Suppressor macrophage (primary cell): Measurements from ENCODE around the gene MUC4.
"Not testable (repeated sequence)": the region's sequence is repeated elsewhere in the genome, so short reads cannot be mapped to it uniquely, and the experiment has no call there.

Experiments
- DNase-seq, 4 experiments: peaks; one replicate each; pipeline ENCODE4 v3.0.0-alpha.2; 2020 to 2022

The MUC4 gene

DNA sequence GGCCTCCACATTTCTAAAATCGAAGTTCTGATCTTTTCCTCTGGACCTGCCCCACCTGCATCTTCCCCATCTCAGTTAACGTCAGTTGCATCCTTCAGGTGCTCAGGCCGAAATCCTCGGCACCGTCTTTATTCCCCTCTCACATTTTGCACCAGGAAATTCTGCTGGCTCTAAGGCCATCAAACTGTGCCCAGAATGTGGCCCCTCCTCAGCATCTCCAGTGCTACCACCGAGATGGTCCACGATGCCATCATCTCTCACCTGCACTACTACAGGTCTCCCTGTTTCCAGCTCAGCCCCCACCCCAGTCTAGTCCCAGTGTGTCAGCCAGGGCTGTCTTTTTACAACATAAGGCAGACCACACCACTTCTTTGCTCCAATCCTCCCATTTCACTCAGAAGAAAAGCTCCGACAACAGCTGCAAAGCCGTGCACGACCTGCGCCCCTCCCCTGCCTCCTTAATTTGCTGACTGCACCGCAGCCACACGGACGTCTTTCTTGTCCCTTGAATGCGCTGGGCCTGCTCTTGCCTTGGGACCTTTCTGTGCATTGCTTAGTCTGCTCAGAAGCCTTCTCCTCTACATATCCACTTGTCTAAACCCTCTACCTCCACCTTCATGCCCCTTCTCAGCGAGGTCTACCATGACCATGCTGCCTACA, 76.6 kb downstream of the MUC4 start:
- DNase-seq: no peak

DNA sequence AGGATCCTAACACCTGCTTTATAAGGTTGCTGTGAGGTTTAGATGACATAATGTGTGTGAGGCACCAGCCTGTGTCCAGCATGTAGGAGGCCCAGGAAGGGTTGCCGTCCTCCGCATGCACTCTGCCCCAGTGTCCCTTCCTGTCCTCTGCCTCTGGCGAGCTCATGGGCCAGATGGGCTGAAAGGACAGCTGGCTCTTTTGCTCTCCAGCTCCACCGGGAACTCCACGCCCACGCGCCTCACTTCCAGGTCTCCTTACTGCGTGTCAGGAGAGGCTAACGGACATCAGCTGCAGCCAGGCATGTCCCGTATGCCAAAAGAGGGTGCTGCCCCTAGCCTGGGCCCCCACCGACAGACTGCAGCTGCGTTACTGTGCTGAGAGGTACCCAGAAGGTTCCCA, 78.8 kb downstream of the MUC4 start:
- no peak for DNase-seq

DNA sequence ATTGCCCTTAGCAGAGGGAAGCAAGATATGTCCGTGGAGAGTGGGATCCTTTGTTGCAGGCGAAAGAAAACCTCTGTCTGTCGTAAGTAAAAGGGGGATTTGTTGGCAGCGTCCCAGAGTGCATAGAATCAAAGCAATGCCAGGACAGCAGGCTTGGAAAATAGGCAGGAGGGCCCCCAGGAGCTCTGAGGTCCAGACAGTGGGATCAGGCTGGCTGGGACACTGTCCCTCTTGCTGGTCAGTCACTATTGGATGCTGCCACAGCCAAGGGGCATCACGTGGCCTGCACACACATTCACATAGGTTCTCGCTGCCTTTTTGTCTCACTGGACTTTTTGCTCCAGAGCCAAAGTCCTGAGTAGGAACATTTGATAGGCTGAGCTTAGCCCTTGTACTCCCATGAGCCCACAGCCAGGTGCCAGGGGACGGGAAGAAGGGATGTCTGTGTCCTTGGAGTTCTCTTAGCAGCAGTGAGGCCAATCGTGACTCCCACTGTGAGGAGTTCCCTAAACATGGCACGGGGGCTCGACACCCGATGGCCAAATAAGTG, 80.3 kb downstream of the MUC4 start:
- DNase-seq: no peak

DNA sequence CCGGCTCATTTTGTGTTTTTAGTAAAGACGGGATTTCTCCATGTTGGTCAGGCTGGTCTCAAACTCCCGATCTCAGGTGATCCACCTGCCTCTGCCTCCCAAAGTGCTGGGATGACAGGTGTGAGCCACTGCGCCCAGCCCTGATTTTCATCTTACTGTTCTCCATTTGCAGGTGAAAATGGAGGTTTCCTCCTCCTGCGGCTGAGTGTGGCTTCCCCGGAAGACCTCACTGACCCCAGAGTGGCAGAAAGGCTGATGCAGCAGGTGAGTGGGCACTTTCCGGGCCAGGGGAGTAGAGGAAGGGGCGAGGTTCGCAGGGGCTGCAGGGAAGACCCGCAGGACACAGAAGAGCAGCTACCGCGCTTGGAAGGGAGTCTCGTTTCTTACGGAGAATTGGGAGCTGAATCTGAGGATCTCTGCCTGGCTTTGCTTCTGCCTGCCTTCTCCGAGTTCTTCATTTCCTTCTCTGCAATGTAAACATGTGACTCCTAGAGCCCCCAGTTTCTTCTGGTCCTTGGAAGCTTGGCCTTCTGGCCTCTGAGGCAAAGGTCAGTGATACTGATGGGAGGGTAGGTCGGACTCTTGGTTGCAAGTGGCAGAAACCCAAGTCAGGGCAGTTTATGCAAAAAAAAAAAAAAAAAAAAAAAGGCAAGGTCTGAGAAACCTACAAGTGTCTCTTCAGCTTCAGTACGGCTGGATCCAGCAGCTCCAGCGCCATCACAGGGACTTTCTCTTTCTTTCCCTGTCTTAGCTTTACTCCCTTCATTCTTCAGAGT, 82.1 kb downstream of the MUC4 start:
- no peak for DNase-seq

DNA sequence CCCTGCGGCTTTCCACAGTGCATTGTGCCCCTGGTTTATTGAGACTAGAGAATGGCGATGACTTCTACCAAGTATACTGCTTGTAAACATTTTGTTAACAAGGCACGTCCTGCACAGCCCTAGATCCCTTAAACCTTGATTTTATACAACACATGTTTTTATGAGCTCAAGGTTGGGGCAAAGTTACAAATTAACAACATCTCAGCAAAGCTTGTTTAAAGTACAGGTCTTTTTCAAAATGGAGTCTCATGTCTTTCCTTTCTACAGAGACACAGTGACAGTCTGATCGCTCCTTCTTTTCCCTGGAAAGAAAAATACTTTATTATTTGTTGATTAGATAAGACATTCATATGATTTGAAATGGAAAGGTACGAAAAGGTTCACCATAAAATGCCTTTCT, 82.9 kb downstream of the MUC4 start:
- DNase-seq: not testable (repeated sequence)

DNA sequence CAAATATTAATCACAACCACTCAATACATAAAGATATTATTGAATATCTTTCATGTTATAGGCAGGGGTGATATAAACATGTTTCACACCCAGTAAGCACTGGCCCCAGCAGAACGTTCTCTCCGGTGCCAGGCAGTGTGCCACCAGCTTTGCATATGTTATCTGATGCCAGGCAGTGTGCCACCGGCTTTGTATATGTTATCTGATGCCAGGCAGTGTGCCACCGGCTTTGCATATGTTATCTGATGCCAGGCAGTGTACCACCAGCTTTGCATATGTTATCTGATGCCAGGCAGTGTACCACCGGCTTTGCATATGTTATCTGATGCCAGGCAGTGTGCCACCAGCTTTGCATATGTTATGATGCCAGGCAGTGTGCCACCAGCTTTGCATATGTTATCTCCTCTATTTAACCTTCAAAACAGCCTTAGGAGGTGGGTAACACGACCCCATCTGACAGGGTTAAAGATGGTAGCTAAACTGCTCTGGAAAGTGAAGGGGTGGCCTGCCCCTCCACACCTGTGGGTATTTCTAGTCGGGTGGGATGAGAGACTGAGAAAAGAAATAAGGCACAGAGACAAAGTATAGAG, 84.0 kb downstream of the MUC4 start:
- DNase-seq: no peak

DNA sequence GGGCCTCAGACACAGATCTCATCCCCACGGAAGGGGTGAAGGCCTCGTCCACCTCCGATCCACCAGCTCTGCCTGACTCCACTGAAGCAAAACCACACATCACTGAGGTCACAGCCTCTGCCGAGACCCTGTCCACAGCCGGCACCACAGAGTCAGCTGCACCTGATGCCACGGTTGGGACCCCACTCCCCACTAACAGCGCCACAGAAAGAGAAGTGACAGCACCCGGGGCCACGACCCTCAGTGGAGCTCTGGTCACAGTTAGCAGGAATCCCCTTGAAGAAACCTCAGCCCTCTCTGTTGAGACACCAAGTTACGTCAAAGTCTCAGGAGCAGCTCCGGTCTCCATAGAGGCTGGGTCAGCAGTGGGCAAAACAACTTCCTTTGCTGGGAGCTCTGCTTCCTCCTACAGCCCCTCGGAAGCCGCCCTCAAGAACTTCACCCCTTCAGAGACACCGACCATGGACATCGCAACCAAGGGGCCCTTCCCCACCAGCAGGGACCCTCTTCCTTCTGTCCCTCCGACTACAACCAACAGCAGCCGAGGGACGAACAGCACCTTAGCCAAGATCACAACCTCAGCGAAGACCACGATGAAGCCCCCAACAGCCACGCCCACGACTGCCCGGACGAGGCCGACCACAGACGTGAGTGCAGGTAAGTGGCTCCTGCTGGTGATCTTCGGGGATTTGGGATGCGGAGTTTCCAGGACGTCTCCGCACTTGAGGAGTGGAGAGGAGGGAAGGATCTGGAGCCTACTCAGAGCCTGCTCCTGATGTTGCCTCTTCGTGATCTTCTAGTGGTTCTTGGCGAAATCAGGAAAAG, 85.6 kb downstream of the MUC4 start:
- not testable (repeated sequence) for DNase-seq

DNA sequence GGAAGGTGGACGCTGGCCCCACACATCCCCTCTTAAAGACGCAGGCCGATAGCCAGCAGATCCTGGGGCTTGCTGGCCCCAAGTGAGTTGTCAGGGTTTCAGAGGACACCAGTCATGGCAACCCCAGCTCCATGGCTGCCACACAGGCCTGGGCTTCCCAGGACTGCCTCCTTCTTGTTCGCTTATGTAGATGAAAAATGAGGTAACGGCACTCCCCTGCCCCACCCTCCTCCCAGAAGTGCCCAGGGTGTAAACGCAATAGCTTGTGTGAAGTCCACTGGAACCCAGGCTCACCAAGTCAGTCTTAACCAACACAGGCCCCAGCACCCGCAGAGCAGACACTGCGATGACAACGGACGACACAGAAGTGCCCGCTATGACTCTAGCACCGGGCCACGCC, 87.4 kb downstream of the MUC4 start:
- DNase-seq: not testable (repeated sequence)

DNA sequence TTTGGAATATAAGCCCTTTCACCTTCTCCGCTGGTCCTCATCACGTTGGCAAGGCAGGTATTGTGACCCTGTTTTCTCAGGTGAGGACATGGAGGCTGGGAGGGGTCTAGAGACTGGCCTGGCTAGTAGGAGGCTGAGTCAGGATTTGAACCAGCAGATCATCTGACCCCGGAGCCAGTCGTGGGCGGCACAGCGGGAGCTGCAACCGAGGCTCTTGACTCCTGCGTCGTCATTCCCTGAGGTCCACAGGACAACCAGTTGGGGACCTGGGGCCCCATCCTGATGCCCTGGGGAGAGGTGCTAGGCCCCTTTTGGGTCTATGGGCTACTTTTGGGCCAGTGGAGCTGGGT, 88.8 kb downstream of the MUC4 start:
- DNase-seq: not testable (repeated sequence)

DNA sequence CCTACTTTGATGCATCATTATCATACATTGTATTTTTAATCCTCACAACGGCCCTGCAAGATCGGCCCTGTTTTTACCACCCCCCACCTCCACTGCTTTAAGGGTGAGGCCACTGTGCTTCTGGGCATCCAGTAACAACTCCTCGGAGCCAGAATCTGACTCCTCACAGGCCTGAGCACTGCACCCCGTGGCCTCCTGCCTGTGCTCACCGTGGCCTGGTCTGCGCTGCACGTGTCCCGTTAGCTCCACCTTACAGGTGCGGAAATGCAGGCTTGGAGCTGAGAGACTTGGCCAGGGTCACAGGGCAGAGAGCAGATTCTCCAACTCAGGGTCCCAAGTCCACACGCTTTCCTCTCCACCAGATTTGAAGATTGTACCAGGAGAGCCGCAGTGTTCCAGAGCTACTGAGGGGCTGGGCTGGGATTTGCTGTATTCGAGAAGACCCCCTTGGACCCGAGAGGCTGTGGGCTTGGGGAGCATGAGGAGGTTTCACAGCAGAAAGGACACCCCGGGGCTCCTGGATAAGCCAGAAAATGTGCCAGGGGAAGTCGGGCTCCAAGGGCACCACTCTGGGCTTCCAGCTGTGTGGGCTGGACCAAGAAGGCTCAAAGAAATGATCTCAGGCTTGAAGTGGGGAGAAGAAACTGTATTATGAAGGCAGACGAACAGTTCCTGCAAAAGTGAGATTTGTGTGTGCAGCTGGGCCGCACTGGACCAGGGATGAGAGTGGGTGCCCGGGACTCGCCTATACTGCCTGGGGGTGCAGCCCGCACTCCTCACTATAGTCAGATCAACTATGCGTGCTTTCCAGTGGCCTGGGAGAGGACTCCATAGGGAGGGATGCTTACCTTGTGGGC, 89.4 kb downstream of the MUC4 start:
- not testable (repeated sequence) for DNase-seq

DNA sequence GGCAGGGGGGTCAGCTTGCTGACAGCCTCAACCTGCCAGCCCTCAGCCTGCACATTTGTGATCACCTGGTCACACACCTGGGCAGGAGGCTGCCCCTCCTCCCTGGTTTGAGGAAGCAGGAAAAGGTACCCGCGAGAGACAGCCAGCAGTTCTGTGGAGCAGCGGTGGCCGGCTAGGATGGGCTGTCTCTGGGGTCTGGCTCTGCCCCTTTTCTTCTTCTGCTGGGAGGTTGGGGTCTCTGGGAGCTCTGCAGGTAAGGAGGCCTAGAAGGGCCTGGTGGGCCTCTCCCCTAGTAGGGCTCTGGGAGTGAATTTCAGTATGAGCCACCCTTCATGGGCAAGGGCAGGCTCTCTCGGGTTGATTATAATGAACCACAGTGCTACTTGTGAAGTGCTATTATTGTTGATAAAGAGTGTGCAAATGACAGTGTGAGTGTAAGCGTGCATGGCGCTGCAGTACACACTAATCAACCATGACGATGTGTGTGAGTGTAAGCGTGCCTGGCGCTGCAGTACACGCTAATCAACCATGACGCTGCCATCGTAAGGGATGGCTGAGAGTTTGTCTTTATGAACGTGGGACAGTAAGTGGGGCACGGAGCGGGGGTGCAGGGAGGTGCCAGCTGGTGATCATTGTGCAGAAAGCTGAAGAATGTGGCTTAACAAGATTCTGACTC, 90.8 kb downstream of the MUC4 start, which contains the start of gene MUC20:
TSS of gene MUC20 (plus strand) at position 148 of the 676 bp plus-strand sequence. CDS start at position 178, 30 bp downstream.
- not testable (repeated sequence) for DNase-seq

DNA sequence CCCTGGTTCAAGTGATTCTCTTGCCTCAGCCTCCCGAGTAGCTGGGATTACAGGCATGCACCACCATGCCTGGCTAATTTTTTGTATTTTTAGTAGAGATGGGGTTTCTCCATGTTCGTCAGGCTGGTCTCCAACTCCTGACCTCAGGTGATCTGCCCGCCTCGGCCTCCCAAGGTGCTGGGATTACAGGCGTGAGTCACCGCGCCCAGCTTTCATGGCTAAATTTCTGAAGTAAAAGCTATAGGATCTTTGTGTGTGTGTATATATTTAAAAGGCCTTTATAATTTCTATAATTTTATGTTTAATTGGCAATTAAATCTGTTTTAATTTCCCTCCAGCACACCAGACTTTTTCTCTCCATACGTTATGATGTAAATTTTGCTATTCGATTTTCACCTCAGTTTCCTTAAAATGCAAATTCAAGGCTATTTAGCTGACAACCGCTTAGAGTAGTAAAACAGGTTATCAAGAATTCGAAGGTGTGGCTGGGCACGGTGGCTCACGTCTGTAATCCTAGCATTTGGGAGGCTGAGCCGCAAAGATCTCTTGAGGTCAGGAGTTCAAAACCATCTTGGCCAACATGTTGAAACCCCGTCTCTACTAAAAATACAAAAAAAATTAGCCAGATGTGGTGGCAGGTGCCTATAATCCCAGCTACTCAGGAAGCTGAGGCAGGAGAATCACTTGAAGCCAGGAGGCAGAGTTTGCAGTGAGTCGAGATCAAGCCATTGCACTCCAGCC, 92.0 kb downstream of the MUC4 start:
- peak in 1 of 4 experiments; percentile 1 for DNase-seq

DNA sequence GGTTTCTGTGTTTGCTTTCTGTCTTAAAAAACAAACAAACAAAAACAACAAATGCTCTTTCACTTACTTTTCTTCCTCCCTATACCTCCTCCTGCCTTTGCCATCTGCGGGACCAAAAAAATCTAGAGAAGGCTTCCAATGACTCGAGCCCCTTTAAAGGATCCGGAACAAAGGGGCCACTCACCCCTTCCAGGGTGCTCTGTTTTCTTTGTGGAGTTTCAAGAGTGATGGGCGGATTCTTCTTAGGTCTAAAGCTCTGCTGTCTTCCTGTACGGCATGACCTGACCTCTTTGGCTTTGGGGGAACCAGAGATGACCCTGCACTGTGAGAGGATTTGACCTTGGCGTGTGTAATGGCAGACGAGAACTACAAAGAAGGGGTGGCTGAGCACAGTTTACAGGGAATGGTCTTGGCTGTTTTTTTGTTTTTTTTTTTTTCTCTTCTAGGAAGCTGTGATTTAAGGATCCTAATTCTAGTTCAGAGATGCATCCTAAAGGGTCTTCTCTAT, 93.2 kb downstream of the MUC4 start:
- DNase-seq: peak in 1 of 4 experiments; percentile 10

DNA sequence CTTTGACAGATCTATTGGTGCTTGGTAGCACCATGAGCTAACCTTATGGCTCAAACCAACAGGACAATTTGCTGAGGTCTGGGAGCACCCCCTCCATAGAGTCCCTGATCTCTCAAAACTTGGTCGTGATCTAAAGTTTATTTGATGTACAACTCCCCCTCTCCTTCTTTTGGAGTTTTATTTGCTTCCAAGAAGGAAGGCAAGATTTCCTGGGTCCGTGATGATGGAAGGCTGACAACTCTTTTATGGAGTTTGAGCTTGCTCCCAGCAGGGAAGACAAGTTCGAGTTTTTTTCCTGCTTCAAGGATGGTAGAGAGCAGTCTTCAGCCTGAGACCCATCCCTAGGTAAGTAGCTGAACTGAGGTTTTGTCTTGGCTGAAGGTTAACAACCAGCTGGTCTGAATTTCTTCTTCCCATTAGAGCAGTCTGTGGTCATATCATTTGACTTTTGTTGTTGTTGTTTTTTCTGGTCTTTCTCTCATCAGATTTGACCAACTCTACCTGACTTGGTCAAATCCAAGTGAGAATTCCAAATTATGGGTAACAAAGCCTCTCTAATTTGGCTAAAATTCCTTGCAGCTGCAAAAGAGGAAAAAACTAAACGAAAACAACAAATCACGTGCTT, 93.8 kb downstream of the MUC4 start:
- DNase-seq: peak in 1 of 4 experiments; percentile 11

DNA sequence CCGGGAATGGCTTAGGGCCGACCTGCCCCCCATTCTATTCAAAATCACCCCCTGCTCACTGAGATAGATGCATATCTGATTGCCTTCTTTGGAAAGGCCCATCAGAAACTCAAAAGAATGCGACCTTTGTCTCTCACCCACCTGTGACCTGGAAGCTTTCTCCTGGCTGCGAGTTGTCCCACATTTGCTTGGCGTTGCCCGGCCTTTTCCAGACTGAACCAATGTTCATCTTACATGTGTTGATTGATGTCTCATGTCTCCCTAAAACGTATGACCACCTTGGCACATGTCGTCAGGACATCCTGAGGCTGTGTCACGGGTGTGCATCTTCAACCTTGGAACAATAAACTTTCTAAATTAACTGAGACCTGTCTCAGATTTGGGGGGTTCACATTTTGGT, 94.3 kb downstream of the MUC4 start:
- DNase-seq: no peak

DNA sequence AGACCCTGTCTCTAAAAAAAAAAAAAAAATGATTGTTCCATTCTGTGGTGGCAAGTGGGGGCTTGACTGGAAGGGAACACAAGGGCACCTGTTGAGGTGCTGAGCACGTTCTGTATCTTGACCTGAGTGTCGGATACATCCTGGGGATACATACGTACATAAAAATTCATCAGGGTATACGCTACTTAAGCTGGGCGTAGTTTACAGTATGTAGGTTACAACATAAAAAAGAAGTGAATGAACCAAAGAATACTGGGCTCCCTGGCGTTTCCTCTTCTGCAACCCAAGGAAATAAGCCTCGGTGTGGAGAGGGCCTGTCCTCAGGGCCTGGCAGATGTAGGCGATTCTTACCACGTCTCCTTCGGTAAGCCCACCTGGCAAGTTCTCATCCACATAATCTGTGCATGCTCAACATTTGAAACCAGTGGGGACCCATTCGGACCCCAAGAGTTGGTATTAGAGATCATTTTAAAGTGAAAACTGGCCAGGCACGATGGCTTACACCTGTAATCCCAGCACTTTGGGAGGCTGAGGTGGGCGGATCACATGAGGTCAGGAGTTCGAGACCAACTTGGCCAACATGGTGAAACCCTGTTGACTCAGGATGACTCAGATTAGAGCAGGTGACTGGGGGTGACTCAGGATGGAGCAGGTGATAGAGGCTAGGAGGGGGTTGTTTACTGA, 96.0 kb downstream of the MUC4 start:
- DNase-seq: peak; percentile 66 to 94 (median 77)

DNA sequence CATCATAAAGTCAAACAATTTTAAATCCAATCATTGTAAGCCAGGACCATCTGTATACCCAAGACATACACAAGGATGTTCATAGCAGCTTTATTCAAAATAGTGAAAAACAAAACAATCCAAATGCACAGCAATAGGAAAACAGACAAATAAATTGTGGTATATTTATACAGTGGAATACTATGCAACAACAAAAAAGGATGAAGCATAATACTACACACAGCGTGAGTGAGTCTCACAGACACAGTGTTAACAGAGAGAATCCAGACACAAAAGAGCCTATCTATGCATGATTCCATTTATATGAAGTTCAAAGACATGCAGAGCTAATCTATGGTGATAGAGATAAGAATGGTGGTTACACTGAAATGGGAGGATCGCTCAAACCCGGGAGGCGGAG, 96.6 kb downstream of the MUC4 start:
- DNase-seq: no peak

DNA sequence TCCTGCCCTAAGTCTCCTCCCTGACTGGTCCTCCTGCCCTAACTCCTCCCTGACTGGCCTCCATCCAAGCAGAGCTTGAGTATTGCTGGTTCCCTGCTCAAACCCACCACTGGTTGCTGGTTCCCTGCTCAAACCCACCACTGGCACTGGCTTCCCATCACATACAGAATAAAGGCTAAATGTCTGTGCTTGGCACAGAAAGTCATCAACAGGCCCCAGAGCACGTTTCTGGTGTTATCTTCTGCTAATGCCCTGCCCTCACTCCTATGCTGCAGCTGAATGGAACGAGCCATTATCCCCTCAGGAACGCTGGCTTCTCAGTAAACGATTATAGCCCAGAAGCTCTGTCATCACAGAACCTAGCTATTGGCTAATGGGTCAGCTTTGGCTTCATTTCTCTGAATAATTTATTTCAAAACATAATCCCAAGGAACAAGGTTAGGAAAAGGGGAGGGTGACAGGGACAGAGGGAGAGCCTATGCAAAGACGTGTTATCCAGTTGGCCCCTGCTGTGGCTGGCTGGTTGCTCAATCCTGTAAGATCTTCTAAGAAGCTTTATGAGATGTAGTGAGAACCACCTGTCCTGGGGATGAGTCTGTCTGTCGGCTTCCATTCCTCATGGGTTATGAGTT, 97.2 kb downstream of the MUC4 start:
- DNase-seq: no peak
